Muscle of back (tissue), 11 donors: ENCODE measurements around the gene MYMK. TPM values are rescaled to one million over a fixed set of nuclear protein-coding genes. Genes with fewer than 3 reads are reported as not detected.

Experiments used
- DNase-seq, 3 donors: peaks; one replicate each; pipeline versions ENCODE4 v3.0.0 to v3.0.0-alpha.2; 2013
- polyA plus RNA-seq, 10 donors: library from polyadenylated mRNA; unstranded; fragments of 120-200 nt; gene quantifications; one replicate each; pipeline ENCODE4 v1.2.1, GENCODE V29; 2013; ENCODE audit not compliant: insufficient read length in 10 of 10

MYMK gene
- polyA plus RNA-seq, 10 donors: 39.8 to 75.9 (median 49.5) TPM

DNA sequence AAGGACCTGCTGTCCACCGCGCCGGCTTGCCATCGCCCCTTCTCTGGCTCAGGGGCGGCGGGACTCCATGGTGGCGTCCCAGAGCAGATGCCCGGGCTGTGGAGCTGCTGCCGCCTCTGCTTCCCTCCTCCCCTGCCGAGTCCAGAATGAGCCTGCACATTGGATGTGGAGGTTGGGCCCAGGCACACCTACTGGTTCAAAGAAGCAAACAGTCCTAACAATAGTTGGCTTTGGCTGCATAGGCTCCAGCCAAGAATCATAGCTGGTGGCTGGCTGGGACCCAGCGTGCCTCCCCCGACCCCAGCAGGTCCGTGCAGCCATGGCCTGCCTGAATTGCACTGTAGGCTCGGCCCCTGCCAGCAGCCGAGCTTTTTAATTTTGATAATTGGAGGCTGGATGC lies 35.6 kb upstream of the MYMK start:
- DNase-seq: no peak

DNA sequence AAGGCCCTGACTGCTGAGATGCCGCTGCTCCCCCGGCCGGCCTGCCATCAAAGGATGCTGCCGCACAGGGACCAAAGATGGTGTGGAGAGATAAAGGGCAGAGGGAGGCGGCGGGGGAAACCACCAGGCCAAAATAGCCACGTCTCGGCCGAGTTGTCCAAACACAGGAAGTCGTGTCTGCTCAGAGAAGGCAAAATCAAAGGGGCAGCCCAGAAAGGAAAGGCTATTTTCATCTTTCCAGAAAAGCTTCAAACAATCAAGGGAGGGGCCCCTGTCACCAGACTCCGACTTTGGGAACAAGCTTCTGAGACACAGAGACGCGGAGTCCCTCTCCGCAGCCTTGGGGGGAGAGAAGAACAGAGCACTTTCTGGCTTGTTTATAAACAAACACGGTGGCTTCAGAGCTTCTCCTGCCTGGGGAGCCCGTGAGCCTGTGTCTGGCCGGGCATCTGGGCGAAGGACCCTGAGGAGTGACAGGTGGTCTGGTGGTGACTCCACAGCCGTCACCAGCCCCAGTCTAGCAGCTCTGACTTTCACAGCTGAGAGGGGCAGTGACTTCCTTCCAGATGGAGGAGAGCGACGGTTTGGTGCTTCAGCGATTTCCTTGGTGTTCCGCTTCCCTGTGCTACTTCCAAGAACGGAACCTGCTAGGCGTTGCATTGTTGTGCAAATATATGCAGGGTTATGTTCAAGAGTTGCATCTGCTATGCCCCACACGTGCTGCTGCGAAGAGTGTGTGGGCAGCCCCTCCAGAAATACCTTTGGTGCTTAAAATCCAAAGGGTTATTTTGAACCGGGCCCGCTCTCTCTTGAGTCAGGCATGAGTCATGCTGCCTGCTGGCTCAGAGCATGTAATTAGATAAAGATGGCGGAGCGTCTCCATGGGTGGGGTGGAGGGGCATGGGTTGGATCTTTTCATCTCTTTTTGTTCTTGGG lies 33.7 kb upstream of the MYMK start:
- peak in 2 of 3 donors; percentile 62 to 67 for DNase-seq

DNA sequence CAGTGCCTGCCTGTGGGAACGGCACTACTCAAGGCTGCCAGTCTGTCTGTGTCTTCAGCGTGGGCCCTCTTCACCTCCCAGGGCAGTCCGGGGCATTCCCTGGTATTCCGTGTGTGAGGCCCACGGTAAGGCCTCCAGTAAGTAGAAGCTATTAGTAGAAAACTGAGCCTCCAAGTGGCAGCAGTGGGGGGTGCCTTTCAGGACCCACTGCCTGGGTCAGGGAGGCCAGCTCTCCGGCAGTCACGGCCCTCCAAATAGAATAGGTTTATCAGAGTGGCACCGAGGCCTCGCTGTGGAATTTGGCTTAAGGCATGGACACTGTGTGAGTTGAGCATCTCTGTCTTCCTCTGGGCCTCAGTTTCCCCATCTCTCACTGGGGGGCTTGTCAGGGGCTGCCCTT lies 32.8 kb upstream of the MYMK start:
- no peak for DNase-seq

GRCh38 chr9:133556354-133556753 lies 31.6 kb upstream of the MYMK start:
- no peak for DNase-seq

DNA sequence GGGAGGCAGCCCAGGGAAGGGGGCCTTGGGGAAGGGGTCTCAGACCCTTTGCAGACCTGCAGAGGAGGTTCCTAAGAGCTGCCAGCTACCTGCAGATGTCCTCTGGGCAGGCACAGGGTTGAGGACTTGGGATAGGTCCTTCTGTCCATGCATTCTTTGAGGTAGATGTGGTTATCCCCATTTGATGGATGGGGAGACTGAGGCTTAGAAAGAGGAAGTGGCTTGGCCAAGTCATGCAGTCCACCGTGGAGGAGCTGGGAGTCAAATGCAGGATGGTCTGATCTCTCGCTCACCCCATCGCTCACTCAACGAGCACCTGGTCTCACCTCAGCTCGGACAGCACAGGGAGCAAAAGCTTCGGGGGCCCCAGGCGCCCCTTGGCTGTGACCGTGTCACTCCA lies 30.0 kb upstream of the MYMK start:
- no peak for DNase-seq

GRCh38 chr9:133553973-133554713 lies 29.4 kb upstream of the MYMK start:
- DNase-seq: no peak

GRCh38 chr9:133553123-133553522 lies 28.4 kb upstream of the MYMK start:
- DNase-seq: no peak

- no peak for DNase-seq
Measured at GRCh38 chr9:133552236-133552635, 27.5 kb upstream of the MYMK start.

- no peak for DNase-seq
Measured at GRCh38 chr9:133551446-133551845, 26.7 kb upstream of the MYMK start.

DNA sequence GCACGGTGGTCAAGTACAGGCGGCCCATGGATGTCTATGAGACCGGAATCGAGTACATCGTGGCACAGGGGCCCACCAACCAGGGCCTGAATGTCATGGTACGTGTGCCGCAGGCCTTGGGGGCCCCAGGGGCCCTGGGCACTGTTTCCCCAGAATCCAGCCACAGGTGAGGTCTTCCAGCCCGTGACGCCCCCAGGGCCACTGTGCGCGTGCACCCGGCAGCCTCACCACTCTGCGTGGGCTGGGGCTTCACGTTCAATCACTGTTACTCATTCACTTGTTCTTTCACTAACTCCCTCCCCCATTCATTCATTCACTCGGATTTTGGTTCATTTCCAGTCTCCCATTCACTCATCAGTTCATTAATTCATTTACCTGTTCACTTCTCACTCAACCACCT lies 22.4 kb upstream of the MYMK start:
- DNase-seq: no peak

DNA sequence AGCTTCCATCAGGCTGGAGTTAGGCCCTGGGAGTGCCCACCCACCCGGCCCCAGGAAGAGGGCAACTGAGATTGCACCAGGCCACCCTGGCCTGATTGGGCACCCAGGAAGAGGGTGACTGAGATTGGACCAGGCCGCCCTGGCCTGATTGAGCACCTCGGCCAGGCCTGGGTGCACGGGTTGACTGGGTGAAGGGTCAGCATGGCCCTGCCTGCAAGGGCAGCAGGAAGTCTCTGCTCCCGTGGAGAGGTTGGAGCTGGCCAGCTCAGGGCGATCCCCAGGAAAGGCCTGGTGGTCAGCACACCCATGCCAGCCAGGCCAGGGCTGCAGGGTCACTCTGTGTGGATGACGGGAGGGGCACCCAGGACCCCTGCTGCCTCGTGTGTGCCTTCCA lies 21.5 kb upstream of the MYMK start:
- no peak for DNase-seq

DNA sequence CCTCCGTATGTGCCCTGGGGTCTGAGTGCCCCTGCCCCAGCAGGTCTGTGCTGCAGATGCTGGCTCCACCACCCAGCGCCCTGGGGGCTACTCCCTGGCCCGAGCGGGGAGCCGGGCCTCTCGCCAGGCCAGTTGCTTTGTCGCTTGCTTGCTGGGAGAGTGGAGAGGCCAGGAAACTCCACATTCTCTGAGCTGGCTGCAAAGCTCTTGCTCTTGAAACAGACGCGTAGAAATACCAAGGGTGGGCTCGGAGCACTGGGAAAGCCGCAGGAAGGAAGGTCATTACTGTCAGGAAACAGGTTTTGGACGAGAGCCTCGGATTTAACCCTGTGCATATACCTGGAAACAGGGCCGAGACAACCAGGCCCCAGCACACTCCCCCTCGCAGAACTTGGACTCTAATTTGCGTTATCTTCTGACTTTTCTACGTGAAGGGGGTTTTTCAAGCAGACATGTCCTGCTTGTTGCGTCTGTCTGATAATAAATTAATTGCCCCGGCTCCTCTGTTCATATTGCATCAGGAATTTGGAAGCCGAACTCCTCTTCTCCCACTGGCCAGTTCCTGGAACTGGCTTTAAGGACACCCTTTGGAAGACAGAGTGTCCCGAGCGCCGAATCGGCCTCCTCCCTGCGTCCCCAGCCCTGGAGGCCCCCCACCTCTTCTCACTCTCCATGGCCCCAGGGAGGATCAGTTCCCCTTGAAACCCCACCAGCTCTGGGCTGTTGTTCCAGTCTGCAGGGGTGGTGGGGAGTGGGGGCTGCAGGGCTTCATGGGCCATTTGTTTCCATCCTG lies 20.9 kb upstream of the MYMK start:
- peak in 1 of 3 donors; percentile 53 for DNase-seq

- no peak for DNase-seq
Measured at GRCh38 chr9:133543772-133544467, 19.2 kb upstream of the MYMK start.

- DNase-seq: no peak
Measured at GRCh38 chr9:133542002-133542401, 17.2 kb upstream of the MYMK start.

DNA sequence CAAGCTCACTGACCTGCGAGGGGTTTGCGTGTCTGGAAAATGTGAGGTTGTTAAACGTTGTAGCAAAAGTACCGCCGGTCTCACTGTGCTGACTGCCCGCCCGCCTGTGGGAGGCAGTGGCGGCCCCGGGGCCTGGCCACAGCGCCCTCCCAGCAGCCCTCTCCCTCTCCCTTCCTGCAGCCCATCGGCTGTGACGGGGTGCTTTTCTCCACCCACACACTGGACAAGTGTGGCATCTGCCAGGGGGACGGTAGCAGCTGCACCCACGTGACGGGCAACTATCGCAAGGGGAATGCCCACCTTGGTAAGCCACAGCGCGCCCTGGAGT lies 15.9 kb upstream of the MYMK start:
- no peak for DNase-seq

DNA sequence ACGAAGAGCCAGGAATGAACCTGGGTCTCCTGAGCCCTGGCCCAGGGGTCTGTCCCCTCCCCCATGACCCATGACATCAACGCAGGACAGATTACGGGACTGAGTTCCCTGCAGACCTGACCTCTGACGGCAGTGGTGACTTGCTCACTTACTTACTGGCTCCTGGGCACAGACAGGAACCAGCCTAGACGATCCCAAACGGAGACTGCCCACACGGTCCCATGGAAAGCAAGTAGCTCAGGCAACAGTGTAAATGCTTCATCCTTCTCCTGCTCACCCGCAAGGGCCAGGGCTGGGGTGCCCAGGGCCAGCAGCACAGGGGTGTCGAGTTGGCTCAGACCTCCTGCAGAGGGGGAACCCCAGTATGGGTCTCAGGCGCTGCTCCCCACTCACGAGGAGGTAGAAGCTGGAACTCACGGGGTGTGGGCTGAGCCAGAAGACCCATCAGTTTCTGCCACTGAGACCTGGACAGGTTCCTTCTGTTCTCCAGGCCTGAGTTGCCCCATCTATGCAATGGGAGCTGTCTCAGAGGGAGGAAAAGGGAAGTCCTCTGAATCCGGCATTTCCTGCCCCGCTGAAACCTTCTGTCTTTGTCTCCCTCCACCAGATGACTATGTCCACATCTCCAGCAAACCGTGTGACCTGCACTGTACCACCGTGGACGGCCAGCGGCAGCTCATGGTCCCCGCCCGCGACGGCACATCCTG lies 15.4 kb upstream of the MYMK start:
- no peak for DNase-seq

DNA sequence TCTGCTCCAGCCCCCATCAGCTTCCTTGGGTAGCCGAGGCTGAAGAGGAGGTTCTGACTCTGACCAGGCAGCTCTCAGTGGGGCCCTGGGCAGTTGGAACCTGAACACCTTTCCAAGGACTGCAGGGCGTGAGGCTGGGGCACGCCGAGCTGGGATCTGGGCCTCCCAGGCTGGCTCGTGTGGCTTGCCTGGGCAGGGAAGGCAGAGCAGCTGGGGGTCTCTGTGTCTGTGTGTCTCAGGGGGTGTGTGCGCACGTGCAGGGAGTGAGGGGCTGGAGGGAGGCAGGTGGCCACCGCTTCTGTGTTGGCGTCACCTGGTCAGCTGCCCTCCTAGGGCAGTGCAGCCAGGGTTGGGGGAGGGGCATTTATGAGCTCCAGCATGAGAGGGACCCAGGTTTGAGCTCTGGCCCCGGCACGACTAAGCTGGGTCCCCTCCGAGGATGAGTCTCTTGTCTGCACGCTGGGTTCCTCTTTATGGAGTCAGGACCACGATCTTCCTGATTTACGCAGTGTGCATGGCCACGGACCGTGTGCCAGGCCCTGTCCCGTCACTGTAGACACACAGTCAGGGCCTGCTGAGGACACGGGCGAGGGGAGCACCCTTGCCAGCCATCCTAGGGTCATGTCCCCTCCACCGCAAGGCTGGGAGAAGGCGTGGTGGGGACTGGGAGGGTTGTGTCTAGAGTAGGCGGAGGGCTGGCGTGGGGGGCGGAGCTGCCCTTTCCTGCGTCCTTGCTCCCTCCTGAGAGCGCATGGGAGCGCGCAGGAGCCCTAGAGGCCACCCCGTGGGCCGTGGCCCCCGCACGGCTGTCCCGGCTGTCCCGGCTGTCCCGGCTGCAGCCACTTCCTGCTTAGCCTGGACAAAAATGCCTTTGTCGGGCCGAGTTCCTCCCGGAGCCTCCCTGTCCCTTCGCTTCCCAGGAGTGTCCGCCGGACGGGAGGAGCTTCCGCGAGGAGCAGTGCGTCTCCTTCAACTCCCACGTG lies 14.4 kb upstream of the MYMK start:
- no peak for DNase-seq

DNA sequence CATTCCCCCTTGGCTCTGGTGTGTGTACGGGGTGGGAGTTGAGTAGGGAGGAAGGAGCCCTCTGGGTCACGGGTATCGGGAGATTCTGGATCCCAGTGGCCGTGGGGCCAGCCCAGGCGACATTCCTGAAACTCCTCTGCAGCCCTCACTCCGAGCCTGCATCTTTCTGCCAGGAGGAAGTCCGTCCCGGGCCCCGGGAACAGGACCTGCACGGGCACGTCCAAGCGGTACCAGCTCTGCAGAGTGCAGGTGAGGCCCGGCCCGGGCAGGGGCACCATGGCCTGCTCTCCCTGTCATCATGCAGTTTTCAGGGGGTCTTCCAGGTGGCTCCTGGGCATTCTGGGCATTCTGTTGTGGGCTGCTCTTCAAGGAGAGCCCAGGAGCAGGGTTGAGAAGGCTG lies 13.4 kb upstream of the MYMK start:
- DNase-seq: no peak

GRCh38 chr9:133537257-133537656 lies 12.5 kb upstream of the MYMK start:
- no peak for DNase-seq

DNA sequence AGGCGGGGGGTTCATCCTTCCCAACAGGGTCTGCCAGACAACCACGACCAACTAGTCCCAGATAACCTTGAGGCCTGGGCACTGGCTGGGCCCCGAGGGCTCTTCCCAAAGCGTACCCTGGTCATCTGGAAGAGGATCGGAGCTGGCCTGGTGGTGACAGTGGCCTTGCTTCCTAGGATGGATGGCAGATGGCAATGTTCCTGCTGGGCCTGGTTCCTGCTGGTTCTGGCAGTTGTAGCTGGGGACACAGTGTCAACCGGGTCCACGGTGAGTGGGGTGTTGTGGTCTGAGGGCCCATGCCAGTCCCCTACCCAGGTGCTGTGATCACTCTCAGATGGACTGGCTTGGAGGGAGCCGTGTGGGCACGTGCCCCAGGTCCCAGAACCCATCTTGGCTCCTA lies 11.8 kb upstream of the MYMK start:
- no peak for DNase-seq
